HG02642 (cell line): ENCODE results near the gene AKR1D1.

Experiments
- ATAC-seq: cut with Tn5 transposase; IDR thresholded peaks from one replicate; pipeline ENCODE4 v1.9.1; 2021; ENCODE audit warnings: mild to moderate bottlenecking; ENCODE audit not compliant: unreplicated experiment, poor library complexity

AKR1D1 gene

GRCh38 chr7:138158739-138159528 lies 82.7 kb downstream of the AKR1D1 start:
- ATAC-seq, result no peak

- ATAC-seq, result peak; percentile 100
These were observed 85.4 kb downstream of the AKR1D1 start for GRCh38 chr7:138161600-138162081.

GRCh38 chr7:138162236-138162635 lies 86.0 kb downstream of the AKR1D1 start:
- no peak for ATAC-seq

- ATAC-seq, result no peak
These were observed 87.5 kb downstream of the AKR1D1 start for GRCh38 chr7:138163800-138164199.

GRCh38 chr7:138164804-138165203 lies 88.5 kb downstream of the AKR1D1 start:
- no peak for ATAC-seq

GRCh38 chr7:138166681-138167080 lies 90.4 kb downstream of the AKR1D1 start:
- no peak for ATAC-seq

GRCh38 chr7:138167222-138167621 lies 91.0 kb downstream of the AKR1D1 start:
- no peak for ATAC-seq

- ATAC-seq, result no peak
These were observed 91.6 kb downstream of the AKR1D1 start for GRCh38 chr7:138167869-138168296.
